Mammary epithelial cell (primary cell): ENCODE results near the gene KIF1A.

ENCODE experiments used
- CTCF ChIP-seq, 2 donors: IDR thresholded peaks in 1 of 2; conservative IDR thresholded peaks in 1 of 2; 2 replicates each; pipeline ENCODE4 v1.5.1; 2011 to 2012; ENCODE audit warnings: inconsistent platforms in 2 of 2, low read length in 2 of 2, mild to moderate bottlenecking in 2 of 2, control low read depth in 1 of 2, low read depth in 1 of 2; ENCODE audit not compliant: insufficient read depth in 1 of 2; ENCODE audit errors: extremely low read depth in 1 of 2
- EZH2 ChIP-seq: IDR thresholded peaks from 2 replicates; pipeline ENCODE4 v1.6.1; 2012; ENCODE audit warnings: low read length, inconsistent platforms, borderline replicate concordance

- no peak for TF ChIP-seq CTCF (conservative IDR thresholded peaks at IDR 0.05 in 1 of 2, IDR thresholded peaks at IDR 0.05 in 1 of 2; ENCODE audit: extremely low read depth in 1 of 2, insufficient read depth in 1 of 2, low read depth in 1 of 2, low read length in 2 of 2)
- no peak for TF ChIP-seq EZH2
Observed at GRCh38 chr2:240703417-240704341, 116.3 kb downstream of the KIF1A start.
